Stimulated activated CD4-positive, alpha-beta T cell treated with anti-CD3 and anti-CD28 coated beads, Interleukin-15, amount 100 ng/mL, for 48 hours (primary cell): ENCODE measurements around the gene MRPS26.
"Not testable (repeated sequence)": the region's sequence is repeated elsewhere in the genome, so short reads cannot be mapped to it uniquely, and the experiment has no call there.

Experiments
- DNase-seq, 2 donors: peaks; one replicate each; pipeline ENCODE4 v3.0.0-alpha.2; 2020; ENCODE audit warnings: low read depth in 2 of 2

Gene MRPS26

DNA sequence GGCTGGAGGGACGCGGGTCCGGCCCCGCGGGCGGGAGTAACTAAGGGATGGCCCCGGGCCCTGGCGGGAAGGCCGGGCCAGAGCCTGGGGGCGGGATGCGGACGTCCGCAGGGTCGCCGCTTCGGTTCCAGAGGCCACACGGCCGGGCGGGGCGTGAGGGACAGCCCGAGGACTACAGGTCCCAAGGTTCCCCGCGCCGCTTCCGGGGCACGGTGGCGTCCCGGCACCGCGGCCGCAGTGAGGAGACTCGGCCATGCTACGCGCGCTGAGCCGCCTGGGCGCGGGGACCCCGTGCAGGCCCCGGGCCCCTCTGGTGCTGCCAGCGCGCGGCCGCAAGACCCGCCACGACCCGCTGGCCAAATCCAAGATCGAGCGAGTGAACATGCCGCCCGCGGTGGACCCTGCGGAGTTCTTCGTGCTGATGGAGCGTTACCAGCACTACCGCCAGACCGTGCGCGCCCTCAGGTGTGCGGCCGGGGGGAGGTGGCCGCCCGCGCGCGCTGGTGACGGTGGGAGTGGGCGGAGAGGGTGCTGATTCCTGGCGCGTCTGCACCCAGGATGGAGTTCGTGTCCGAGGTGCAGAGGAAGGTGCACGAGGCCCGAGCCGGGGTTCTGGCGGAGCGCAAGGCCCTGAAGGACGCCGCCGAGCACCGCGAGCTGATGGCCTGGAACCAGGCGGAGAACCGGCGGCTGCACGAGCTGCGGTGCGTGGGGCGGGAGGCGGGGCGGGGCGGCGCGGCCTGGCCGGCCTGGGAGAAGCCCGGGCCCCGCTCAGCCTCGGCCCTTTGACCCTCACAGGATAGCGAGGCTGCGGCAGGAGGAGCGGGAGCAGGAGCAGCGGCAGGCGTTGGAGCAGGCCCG, at the start of gene MRPS26:
Gene MRPS26 (plus strand): TSS at position 237 of the 861 bp plus-strand sequence. CDS start 17 bp downstream, at position 254.
- DNase-seq = peak; percentile 69 to 82

GRCh38 chr20:2998728-2999127, 47.1 kb upstream of the MRPS26 start:
- DNase-seq = no peak

DNA sequence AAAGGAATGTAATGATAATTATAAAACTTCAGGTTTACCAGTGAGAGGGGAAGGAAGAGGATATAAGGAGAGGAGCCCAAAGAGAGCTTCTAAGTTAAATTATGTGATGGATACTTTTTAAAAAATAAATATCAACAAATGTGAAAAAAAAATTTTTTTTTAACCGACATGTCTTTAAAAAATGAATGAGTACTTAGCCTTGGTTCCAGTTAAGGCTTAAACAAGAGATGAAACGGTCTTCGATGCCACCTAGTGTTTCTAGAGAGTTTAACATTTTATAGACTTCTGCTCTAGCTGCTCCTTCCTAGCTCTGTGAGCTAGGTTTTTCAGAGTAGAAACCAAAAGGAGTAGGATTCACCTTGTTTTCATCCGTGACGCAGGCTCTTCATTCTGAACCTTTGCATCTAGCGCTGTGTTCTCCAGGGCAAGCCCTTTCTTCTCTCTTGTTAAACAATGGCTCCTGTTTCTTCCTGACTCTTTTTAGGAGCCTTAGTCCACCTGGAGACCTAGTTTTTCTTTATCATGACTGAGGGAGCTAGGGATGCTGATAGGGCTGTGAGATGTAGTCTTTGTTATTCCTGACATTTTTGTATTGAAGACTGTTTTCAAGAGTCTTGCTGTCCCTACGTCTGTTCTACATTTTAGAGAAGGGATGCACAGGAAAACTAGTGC, 44.9 kb upstream of the MRPS26 start:
- no peak for DNase-seq

- no peak for DNase-seq
Observed at GRCh38 chr20:3003416-3003815, 42.4 kb upstream of the MRPS26 start.

DNA sequence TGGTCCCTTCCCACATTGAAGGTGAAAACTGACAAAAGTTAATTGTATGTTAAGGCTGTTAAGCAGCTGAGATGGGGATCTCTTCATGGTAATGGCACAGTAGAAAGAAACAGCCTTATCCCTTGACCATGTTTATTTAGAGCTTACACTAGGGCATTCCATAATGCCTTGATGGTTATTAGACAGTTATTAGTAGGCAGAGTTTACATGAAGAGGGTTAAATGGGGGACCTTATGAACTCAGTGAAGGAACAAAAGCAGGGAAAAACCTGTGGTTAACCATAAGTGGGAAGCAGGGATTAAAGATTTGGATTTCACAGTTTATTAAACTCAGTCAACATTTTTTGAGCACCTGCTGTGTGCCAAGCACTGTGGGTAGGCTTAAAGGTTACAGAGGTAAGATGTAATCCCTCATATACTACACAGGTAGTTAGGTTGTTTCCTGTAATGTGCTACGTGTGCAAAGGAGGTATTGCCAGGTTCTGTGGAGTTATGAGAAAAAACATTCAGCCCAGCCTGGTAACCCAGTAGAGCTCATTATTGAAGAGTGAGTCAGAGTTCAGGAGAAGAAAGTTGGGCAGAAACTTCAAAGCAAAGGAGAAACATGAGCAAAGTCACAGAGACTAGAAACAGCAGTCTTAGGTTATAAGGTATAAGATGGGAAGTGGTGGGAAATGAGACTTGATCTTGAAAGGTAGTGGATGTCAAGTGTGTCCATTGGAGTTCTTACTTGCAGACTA, 34.7 kb upstream of the MRPS26 start:
- DNase-seq = no peak

- DNase-seq = no peak
Observed at GRCh38 chr20:3011752-3012151, 34.1 kb upstream of the MRPS26 start.

DNA sequence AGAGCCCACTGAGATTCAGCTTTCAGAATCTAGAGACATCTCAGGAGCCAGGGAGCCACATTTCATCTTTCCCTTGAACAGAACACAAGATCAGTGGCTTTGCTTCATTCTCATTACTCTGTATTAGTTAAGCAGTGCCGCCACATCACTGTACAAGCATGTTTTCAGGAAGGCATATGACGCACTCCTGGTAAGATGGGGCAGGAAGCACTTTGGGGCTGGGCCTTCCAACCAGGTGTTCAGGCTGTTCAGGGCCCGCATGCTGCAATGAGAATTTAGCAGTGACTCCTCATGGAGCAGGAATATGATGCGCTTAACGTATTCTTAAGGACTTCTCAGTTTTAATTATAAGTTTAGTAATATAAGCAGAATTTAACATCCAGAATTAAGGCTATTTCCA, 32.1 kb upstream of the MRPS26 start:
- DNase-seq = no peak

DNA sequence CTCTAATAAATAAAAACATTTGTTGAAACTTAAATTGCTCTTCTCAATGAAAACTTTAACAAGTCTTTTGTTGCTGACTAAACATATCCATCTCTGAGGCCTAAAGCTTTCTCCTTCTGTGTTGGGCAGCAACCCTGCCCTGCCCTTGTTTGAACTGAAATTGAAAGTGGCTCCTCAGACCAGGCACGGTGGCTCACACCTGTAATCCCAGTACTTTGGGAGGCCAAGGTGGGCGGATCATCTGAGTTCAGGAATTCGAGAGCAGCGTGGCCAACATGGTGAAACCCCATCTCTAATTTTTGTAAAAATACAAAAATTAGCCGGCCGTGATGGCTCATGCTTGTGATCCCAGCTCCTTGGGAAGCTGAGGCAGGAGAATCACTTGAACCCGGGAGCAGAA, 31.7 kb upstream of the MRPS26 start:
- DNase-seq = no peak

GRCh38 chr20:3014662-3015061, 31.2 kb upstream of the MRPS26 start:
- DNase-seq = peak in 1 of 2 donors; percentile 49

DNA sequence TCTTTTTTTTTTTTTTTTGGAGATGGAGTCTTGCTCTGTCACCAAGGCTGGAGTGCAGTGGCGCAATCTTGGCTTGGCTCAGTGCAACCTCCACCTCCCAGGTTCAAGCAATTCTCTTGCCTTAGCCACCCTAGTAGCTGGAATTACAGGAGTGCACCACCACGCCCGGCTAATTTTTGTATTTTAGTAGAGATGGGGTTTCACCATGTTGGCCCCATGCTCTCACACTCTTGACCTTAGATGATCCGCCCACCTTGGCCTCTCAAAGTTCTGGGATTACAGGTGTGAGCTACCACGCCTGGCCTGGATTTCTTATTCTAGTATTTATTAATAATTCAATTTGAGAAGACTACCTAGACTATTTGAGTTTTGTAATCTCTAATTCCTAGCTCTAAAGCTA, 30.6 kb upstream of the MRPS26 start:
- not testable (repeated sequence) for DNase-seq

DNA sequence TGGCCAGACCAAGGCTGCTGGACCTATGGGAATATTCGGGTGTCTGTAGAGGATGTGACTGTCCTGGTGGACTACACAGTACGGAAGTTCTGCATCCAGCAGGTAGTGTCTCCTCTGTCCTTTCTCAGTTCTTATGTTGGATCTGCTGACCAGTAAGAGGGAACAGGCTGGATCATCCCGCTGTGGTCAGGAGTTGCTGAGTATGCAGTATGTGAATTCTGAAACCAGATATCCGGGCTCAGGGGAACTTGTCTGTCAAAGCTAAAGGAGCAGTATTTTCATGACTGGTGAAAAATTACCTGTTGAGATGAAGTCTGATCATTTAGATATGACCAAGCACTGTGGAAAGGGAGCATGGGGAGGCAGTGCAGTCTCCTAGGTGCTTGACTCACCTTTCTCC, 24.5 kb upstream of the MRPS26 start:
- no peak for DNase-seq

DNA sequence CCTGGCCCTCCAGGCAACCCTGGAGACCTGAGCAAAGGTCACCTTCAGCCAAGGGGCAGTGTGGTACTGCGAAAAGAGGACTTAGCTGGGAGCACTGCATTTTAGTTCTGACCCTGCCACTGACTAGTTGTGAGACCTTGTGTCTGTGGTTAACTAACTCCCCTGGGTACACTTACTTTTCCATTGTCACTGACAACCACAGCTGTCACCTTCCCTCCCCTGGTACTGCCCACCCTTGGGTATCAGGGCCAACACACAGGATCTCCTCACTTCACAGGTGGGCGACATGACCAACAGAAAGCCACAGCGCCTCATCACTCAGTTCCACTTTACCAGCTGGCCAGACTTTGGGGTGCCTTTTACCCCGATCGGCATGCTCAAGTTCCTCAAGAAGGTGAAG, 24.1 kb upstream of the MRPS26 start:
- no peak for DNase-seq

- not testable (repeated sequence) for DNase-seq
Observed at GRCh38 chr20:3022559-3023490, 23.0 kb upstream of the MRPS26 start.

DNA sequence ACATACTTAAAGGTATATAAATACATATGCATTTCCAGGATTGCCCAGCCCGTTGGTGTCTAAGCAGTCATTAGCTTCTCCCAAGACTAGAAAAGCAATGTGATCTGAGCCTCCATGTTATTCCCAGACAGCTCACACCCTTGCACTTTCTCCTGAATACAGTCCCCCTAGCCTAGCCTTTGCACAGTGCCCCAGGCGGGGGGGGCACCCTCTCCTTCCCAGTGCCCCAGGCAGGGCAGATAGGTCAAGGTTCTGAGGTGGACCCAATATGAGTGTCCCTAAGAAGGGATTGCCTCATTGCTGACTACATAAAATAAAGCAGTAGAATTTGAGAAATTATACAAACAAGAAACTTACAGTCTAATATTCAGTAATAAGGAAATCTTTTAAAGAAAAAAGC, 17.9 kb upstream of the MRPS26 start:
- no peak for DNase-seq

DNA sequence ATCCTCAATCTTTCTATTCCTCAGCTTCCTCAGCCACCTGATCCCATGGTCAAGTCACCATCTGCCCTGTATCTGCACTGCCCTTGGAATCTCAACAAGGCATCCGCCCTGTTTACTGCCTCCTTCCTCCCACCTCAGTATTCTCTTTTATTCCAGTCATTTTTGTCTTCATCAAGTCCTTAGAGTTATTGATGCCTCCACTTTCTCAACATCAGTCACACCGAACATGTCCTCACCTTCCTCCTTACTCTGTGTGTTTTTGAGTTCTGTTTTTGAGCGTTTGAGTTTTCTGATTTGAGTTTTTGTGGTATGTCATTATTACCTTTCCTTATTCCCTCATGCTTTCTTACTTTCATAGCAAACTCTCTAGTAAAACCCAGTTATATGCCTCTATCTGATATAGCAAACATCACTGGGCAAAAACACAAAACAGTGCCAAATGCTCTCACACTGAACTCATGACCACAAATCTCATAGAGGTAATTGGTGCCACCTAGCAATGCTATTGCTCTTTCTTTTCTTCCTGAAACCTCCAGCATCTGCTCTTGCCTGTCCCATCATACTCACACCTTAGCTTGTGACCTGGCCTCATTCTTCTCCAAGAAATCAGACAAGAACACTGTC, 14.2 kb upstream of the MRPS26 start:
- no peak for DNase-seq

GRCh38 chr20:3032624-3033023, 13.2 kb upstream of the MRPS26 start:
- no peak for DNase-seq

DNA sequence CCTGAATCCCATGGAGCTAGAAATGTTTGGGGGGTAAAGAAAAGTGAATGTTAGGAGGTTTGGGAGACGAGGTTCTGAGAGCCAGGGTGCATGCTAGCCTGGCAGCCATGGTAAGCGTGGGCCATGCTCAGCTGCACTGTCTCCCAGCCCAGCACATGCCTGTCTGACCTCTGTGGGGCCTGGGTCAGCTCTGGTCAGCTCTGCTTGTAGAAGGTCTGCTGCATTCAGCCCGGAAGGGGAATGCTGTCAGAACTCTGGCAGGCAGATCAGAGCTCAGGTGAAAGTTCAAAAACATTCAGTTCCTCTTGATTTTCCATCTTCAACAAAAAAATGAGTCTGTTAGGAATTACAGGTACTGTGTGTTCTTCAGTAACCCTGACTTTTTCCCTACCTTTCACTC, 8.2 kb upstream of the MRPS26 start:
- no peak for DNase-seq

DNA sequence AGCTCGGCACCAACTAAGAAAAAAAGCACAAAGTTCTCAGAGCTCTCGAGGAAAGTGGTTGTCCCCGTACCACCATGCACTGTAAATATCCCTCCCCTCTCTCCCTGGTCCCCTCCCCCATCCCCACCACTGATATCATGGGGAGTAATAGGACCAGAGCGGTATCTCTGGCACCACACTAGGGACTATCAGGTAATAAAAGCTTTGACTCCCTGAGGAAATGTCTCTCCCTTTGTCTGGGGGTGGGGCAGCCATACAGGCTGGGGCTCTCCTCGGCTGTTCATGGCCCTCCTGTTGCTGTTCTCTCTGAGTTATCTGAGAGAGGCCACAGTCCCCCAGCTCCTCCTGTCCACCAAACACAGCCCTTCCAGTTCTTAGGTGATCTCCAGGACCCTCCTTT, 7.4 kb upstream of the MRPS26 start:
- DNase-seq = no peak

DNA sequence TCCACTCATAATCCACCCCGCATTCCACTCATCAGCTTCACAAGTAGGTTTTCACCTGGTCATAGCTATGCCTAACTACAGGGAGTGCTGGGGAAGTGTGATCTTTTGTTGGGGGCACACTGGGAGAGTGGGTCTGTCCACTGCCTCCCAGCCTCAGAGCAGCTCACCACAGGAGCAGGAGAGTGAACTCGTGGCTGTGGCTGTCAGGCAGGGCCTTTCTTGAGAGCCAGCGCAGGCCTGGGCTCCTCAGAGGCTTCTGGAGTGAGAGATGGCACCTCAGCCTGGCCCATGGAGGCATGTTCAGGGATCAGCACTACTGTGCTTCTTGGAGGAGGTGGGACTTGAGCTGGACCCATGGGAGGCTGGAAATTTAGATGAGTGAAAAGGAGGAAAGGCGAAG, 6.4 kb upstream of the MRPS26 start:
- no peak for DNase-seq

DNA sequence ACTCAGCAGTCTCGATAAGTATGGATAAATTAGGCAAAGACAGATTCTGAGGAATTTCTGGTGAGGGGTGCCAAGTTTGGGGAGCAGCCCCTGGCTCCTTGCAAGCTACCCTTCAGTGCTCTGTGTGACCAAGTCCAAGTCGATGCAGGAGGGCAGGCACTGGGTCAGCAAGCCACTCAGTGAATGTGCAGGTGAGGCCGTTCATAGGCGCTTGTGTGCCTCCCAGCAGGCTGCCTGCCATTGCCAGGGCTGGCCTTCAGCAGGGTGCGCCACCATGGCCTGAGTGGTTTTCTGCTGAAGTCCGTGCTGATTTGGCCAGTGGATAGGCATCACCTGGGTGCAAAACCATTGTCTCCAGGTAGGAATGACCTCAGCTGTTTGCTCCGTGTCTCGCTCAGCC, 5.8 kb upstream of the MRPS26 start:
- DNase-seq = no peak

GRCh38 chr20:3041854-3042409, 3.9 kb upstream of the MRPS26 start:
- no peak for DNase-seq
